A673 (cell line): ENCODE measurements around the gene S1PR4. TPM values are rescaled to one million over a fixed set of nuclear protein-coding genes. Genes with fewer than 3 reads are reported as not detected.

Experiments
- BruUV-seq: library from RNA; stranded (reverse); fragments of 400-500 nt; replicated peaks from 2 replicates; lab custom pipeline; 2021; lab: Mats Ljungman, UMichigan
- CTCF ChIA-PET: fragments of 300-600 bp; sonication (Branson Sonifier 250); formaldehyde crosslinking; loops from one replicate; lab custom pipeline; 2022; ENCODE audit warnings: antibody characterized with exemption; lab: Charles Lee
- POLR2A ChIA-PET: fragments of 300-600 bp; sonication (Branson Sonifier 250); formaldehyde crosslinking; loops from one replicate; lab custom pipeline; 2022; ENCODE audit warnings: antibody characterized with exemption; ENCODE audit not compliant: low non-redundant PET; lab: Charles Lee
- DNase-seq: peaks from one replicate; pipeline ENCODE4 v3.0.0-alpha.2; 2015; ENCODE audit warnings: low spot score
- H3K27ac ChIP-seq: fragments of 200-600 bp; sonication (generic); 2 replicates; pipeline ENCODE4 v1.5.1; 2016; ENCODE audit warnings: mixed run types, low read depth, mild to moderate bottlenecking, mixed read lengths, antibody characterized with exemption, low read length; ENCODE audit not compliant: poor library complexity, severe bottlenecking
- H3K27me3 ChIP-seq: fragments of 200-600 bp; sonication (generic); replicated peaks from 2 replicates; pipeline ENCODE4 v1.6.1; 2017; ENCODE audit warnings: mixed run types, low read depth, mild to moderate bottlenecking, mixed read lengths, antibody characterized with exemption, low read length; ENCODE audit not compliant: insufficient read depth, poor library complexity
- H3K36me3 ChIP-seq: fragments of 200-600 bp; sonication (generic); 2 replicates; pipeline ENCODE4 v1.6.1; 2016; ENCODE audit warnings: mixed run types, mild to moderate bottlenecking, mixed read lengths, antibody characterized with exemption, low read length; ENCODE audit not compliant: insufficient read depth, poor library complexity, severe bottlenecking
- H3K4me1 ChIP-seq: fragments of 200-600 bp; sonication (generic); 2 replicates; pipeline ENCODE4 v1.6.1; 2017; ENCODE audit warnings: mixed run types, mild to moderate bottlenecking, mixed read lengths, antibody characterized with exemption, low read length; ENCODE audit not compliant: insufficient read depth, poor library complexity, severe bottlenecking
- H3K4me3 ChIP-seq: fragments of 200-600 bp; sonication (generic); 2 replicates; pipeline ENCODE4 v1.5.1; 2016; ENCODE audit warnings: low read depth, mixed run types, mild to moderate bottlenecking, mixed read lengths, low read length; ENCODE audit not compliant: poor library complexity, severe bottlenecking
- H3K9me3 ChIP-seq: fragments of 200-600 bp; sonication (generic); 2 replicates; pipeline ENCODE4 v1.6.1; 2016; ENCODE audit warnings: mixed run types, low read depth, mild to moderate bottlenecking, mixed read lengths, antibody characterized with exemption, low read length; ENCODE audit not compliant: poor library complexity, severe bottlenecking
- CTCF ChIP-seq: fragments of 300-800, 200-600 bp; sonication (generic); conservative IDR thresholded peaks from 2 replicates; pipeline ENCODE4 v1.5.1; 2017; ENCODE audit warnings: low read depth, mild to moderate bottlenecking, antibody characterized with exemption, low read length, moderate library complexity, mixed read lengths
- EZH2 ChIP-seq: fragments of 200-600 bp; sonication (generic); IDR thresholded peaks from 2 replicates; pipeline ENCODE4 v1.6.1; 2017; ENCODE audit warnings: borderline replicate concordance, low read depth, mild to moderate bottlenecking, mixed read lengths, antibody characterized with exemption, low read length; ENCODE audit not compliant: poor library complexity, severe bottlenecking
- intact Hi-C: fragments of 100-400 bp; cut with micrococcal nuclease; formaldehyde crosslinking; loops from one replicate; pipeline ENCODE4 v1.10.0; 2022; ENCODE audit not compliant: unreplicated experiment
- total RNA-seq: library from RNA; stranded (reverse); gene quantifications from 2 replicates; pipeline ENCODE4 v1.2.3, GENCODE V29; 2021

The S1PR4 gene
- total RNA-seq, 1 experiment from 2014 or later = not detected

- TF ChIP-seq EZH2 (no peak), CTCF (peak; percentile 94)
- Histone ChIP-seq H3K27ac (no peak overlapping the region), H3K4me3 (no peak overlapping the region), H3K4me1 (no peaks in the 10 kb centered on the region), H3K9me3 (no peaks in the 10 kb centered on the region), H3K27me3 (no peaks in the 10 kb centered on the region), H3K36me3 (no peaks in the 10 kb centered on the region)
- CTCF ChIA-PET = interaction anchor here (1.6 kb wide), 1 partner anchor 34 kb away, joined by 9 read pairs; no protein-coding TSS in a partner anchor
- intact Hi-C loops = loop anchor here (1.0 kb wide), 3 partner anchors 34 to 276 kb away; no protein-coding TSS in a partner anchor
- POLR2A ChIA-PET = no interaction called here
- DNase-seq = peak; percentile 85
- BruUV-seq = no TSS peak
Measured at GRCh38 chr19:3163230-3163886, 15.2 kb upstream of the S1PR4 start.

DNA sequence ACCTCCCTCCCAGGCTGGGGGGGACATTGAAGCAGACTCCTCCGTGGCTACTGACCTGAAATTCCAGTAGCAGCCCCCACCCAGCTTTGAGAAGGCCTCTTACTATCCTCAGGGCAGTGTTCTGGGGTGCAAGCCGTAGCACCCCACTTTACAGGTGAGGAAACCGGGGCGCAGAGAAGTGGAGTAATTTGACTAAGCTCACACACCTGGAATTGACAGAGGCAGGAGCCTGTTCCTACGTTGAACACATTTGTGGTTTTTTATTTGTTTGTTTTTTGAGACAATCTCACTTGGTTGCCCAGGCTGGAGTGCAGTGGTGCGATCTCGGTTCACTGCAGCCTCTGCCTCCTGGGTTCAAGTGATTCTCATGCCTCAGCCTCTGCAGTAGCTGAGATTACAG, 14.6 kb upstream of the S1PR4 start:
- Histone ChIP-seq H3K36me3 (no peaks in the 10 kb centered on the region), H3K27ac (no peak overlapping the region), H3K27me3 (no peaks in the 10 kb centered on the region), H3K9me3 (no peaks in the 10 kb centered on the region), H3K4me3 (no peak overlapping the region), H3K4me1 (no peaks in the 10 kb centered on the region)
- no TSS peak for BruUV-seq
- DNase-seq = no peak
- CTCF ChIA-PET = interaction anchor here (0.7 to 1.6 kb wide), 3 partner anchors 35 to 194 kb away, joined by 3 to 9 read pairs (median 4); no protein-coding TSS in a partner anchor
- TF ChIP-seq CTCF (no peak), EZH2 (no peak)
- intact Hi-C loops = loop anchor here (1.0 kb wide), 3 partner anchors 35 to 277 kb away; no protein-coding TSS in a partner anchor
- POLR2A ChIA-PET = no interaction called here

GRCh38 chr19:3167533-3168272, 10.9 kb upstream of the S1PR4 start:
- POLR2A ChIA-PET = no interaction called here

More at GRCh38 chr19:3167533-3168272, 10.9 kb upstream of the S1PR4 start:
- Histone ChIP-seq H3K4me1 (no peaks in the 10 kb centered on the region), H3K4me3 (no peak overlapping the region), H3K27ac (no peak overlapping the region), H3K9me3 (no peaks in the 10 kb centered on the region), H3K36me3 (no peaks in the 10 kb centered on the region), H3K27me3 (no peaks in the 10 kb centered on the region)
- intact Hi-C loops = no loop called here
- DNase-seq = no peak
- CTCF ChIA-PET = no interaction called here
- no TSS peak for BruUV-seq
- TF ChIP-seq CTCF (no peak), EZH2 (no peak)
